DOHH2 (cell line): ENCODE results near the gene KLK8.

Experiments
- CTCF ChIP-seq: fragments of 200-600 bp; sonication (generic); IDR thresholded peaks from one replicate; pipeline ENCODE4 v1.5.1; 2014; ENCODE audit warnings: antibody characterized with exemption, mild to moderate bottlenecking, low read depth, low read length; ENCODE audit not compliant: poor library complexity, severe bottlenecking
- EZH2phosphoT487 ChIP-seq: fragments of 200-600 bp; sonication (generic); IDR thresholded peaks from 2 replicates; pipeline ENCODE4 v1.6.1; 2017; ENCODE audit warnings: borderline replicate concordance, mild to moderate bottlenecking, antibody characterized with exemption, low read length, moderate library complexity, mixed read lengths

GRCh38 chr19:51027873-51028272 is 26.5 kb upstream of the KLK8 start:
- no peak for TF ChIP-seq CTCF
- no peak for TF ChIP-seq EZH2phosphoT487
